HG02798 (cell line): ENCODE data around the gene ZC3H4.
"Not testable (repeated sequence)": the region's sequence is repeated elsewhere in the genome, so short reads cannot be mapped to it uniquely, and the experiment has no call there.

Source experiments
- ATAC-seq: cut with Tn5 transposase; IDR thresholded peaks from one replicate; pipeline ENCODE4 v1.9.1; 2021; ENCODE audit warnings: mild to moderate bottlenecking; ENCODE audit not compliant: unreplicated experiment, poor library complexity

Gene ZC3H4

GRCh38 chr19:47109541-47110375 is 3.8 kb downstream of the ZC3H4 start:
- ATAC-seq = no peak

GRCh38 chr19:47109177-47109540 is 4.4 kb downstream of the ZC3H4 start:
- no peak for ATAC-seq

- ATAC-seq = no peak
Measured at GRCh38 chr19:47107953-47108746, 5.4 kb downstream of the ZC3H4 start.

- ATAC-seq = no peak
Measured at GRCh38 chr19:47107202-47107952, 6.2 kb downstream of the ZC3H4 start.

- ATAC-seq = no peak
Measured at GRCh38 chr19:47106821-47107201, 6.8 kb downstream of the ZC3H4 start.

GRCh38 chr19:47105874-47106273 is 7.7 kb downstream of the ZC3H4 start:
- no peak for ATAC-seq

GRCh38 chr19:47104680-47105079 is 8.9 kb downstream of the ZC3H4 start:
- no peak for ATAC-seq

- no peak for ATAC-seq
Measured at GRCh38 chr19:47102346-47103060, 11.1 kb downstream of the ZC3H4 start.

GRCh38 chr19:47101116-47101515 is 12.5 kb downstream of the ZC3H4 start:
- ATAC-seq = not testable (repeated sequence)

- no peak for ATAC-seq
Measured at GRCh38 chr19:47100290-47100689, 13.3 kb downstream of the ZC3H4 start.

GRCh38 chr19:47099576-47100050 is 14.0 kb downstream of the ZC3H4 start:
- ATAC-seq = no peak

GRCh38 chr19:47098608-47099007 is 15.0 kb downstream of the ZC3H4 start:
- no peak for ATAC-seq

GRCh38 chr19:47097396-47098201 is 16.0 kb downstream of the ZC3H4 start:
- no peak for ATAC-seq

GRCh38 chr19:47096721-47097120 is 16.9 kb downstream of the ZC3H4 start:
- ATAC-seq = no peak

- ATAC-seq = no peak
Measured at GRCh38 chr19:47096100-47096704, 17.4 kb downstream of the ZC3H4 start.

GRCh38 chr19:47095476-47096099 is 18.0 kb downstream of the ZC3H4 start:
- no peak for ATAC-seq

- ATAC-seq = no peak
Measured at GRCh38 chr19:47094557-47095475, 18.8 kb downstream of the ZC3H4 start.
